Hippocampal formation (tissue), 2 donors: ENCODE data around the gene PSMG3.

Source experiments
- DNase-seq, 2 donors: peaks; one replicate each; lab custom pipeline; 2025; lab: John Stamatoyannopoulos, UW

PSMG3 gene

GRCh38 chr7:1544896-1545416 is 24.9 kb downstream of the PSMG3 start:
- DNase-seq: no peak

DNA sequence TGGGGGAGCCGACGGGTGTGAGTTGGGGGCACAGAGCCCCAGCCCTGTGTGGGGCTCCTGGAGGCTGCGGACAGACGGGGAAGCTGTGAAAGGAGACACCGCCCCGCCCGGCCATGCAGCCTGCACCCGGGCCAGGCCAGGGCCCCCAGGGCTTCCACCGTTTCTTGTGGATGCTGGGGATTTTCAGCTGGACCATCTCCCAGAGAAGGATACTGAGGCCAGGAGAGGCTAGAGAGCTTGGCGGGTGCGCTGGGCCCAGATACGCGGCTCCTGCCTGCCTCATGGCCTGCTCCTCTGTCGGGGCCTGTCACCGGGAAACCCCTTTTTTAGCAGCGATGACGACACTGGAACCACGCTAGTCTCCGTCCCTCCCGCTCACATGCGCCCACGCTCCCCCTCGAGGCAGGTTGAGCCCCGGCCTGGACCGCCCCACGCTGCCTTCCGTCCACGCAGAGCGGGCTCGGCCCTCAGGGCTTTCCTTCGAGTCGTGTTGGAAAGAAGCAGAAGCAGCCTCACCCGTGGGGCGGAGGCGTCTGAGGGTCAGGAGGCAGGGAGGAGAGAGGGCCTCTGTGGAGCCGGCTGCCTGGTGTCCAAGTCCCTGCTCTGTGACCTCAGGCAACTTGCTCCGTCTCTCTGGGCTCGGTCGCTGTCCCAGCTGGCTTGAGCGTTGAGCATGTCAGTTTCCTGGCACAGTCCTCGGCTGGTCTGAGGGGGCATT is 25.5 kb downstream of the PSMG3 start:
- no peak for DNase-seq

DNA sequence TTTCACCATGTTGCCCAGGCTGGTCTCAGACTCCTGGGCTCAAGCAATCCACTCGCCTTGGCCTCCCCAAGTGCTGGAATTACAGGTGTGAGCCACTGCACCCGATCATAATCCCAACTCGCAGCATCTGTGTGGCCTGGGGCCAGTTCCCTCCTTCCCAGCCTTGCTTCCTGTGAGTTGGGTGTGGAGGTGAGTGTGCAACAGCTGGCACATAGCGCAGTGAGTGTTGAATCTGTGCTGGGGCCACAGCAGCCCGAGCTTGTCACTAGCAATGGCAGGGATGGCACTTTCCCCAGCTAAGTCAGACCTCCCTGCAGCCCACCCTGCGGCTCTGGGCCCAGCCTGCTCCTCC is 26.0 kb downstream of the PSMG3 start:
- no peak for DNase-seq

GRCh38 chr7:1542841-1543747 is 26.7 kb downstream of the PSMG3 start:
- DNase-seq: no peak

DNA sequence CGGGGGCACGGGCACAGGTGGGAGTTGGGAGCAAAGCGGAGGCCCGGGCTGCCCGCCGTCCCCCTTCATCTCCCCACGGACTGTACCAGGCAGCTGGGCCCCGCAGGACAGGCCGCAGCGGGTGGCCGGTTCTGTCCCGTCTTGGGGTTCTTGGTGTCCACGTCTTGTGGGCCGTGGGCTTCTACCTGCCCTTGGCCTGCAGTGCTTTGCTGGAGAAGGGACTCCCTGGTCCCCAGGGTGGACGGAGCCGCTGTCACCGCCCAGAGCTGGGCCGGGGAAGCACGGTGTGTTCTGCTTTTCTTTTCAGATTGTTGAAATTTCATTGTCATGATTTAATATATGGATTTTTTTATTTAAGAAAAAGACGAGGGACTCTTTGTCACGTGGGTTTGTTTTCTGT is 27.5 kb downstream of the PSMG3 start:
- no peak for DNase-seq

DNA sequence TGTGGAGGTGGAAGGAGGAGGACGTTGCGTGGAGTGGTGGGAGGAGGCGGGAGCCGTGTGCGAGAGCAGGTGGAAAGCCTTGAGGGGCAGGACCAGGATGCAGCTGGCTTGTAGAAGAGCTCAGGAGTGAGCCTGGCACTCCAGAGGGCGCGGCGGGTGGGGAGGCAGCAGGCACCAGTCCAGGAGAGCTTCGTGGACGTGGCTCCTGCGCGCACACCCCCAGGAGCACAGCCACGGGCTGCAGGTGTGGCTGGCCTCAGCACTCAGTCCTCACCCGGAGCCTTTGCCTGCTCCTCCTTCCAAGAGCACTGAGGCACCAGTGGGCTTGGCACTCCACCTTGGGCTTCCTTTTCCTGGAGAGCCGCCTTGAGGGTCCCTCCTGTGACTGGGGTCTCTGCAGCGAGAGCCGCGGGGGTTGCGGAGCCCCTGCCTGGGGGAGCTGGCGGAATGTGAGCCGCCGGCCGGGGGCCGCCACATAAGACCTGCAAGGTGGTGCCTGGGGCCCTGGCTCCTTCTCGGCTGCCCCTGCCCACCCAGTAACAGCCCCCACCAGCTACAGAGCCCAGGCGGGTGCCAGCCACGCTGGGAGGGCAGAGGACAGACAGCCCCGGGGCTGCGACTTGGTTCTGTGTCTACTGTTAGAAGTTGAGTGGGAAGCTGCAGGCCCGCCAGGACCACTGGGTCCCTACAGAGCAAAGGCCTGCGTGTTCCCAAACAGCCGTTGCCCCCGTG is 28.2 kb downstream of the PSMG3 start:
- DNase-seq: no peak

- no peak for DNase-seq
These were observed 29.0 kb downstream of the PSMG3 start for GRCh38 chr7:1540776-1541271.

GRCh38 chr7:1539882-1540775 is 29.7 kb downstream of the PSMG3 start:
- DNase-seq: no peak

GRCh38 chr7:1539181-1539881 is 30.5 kb downstream of the PSMG3 start:
- DNase-seq: no peak

- no peak for DNase-seq
These were observed 31.2 kb downstream of the PSMG3 start for GRCh38 chr7:1538544-1539180.

GRCh38 chr7:1537535-1538412 is 32.1 kb downstream of the PSMG3 start:
- DNase-seq: peak in 1 of 2 donors; percentile 48

DNA sequence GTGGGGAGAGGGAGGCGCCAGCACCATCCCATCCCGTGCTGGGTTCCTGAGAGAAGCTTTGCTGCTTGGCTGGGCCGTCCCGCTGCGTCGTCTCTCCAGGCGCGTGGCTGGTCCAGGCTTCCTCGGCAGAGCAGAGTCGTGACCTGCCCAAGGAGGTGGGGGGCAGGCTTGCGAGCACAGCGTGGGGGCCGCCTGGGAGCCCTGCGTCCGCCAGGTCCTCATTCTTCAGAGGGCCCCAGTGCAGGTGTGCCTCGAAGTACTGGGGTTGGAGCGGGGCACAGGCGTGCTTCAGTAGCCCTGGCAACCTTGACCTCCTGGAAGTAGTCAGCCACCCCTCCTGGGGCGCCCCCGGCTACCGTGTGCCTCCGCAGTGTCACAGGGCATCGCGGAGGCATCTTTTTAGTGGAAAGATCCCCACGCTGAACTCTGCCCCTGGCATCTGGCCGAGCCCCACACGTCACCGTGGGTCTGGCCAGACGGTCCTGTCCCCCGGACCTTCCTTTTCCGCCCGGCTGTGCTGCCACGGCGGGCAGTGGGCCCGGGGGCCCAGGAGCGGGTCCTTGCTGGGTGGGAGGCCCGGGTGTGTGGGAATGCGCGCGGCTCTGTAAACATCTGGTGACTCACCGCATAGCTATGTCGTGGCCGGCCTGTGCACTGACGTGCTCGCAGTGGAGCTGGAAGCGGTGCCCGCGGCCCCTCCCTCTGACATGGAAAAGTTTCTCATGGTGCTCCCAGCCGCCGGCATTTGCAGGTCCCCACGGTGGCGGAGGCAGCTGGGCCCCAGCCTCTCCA is 32.9 kb downstream of the PSMG3 start:
- peak; percentile 26 to 39 for DNase-seq

- DNase-seq: no peak
These were observed 33.4 kb downstream of the PSMG3 start for GRCh38 chr7:1536455-1536742.

- no peak for DNase-seq
These were observed 34.0 kb downstream of the PSMG3 start for GRCh38 chr7:1535701-1536454.

DNA sequence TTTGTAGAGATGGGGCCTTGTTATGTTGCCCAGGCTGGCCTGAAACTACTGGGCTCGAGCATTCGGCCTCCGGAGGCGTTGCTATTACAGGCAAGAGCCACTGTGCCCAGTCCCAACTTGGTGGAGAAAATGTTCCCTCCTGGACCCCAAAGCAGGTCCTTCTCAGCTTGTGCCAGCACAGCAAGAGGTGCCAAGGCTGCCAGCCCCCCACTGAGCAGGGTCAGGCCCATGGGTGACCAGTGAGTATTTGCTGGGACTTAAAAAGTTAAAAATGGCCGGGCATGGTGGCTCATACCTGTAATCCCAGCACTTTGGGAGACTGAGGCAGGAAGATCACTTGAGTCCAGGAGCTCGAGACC is 34.8 kb downstream of the PSMG3 start:
- DNase-seq: no peak

DNA sequence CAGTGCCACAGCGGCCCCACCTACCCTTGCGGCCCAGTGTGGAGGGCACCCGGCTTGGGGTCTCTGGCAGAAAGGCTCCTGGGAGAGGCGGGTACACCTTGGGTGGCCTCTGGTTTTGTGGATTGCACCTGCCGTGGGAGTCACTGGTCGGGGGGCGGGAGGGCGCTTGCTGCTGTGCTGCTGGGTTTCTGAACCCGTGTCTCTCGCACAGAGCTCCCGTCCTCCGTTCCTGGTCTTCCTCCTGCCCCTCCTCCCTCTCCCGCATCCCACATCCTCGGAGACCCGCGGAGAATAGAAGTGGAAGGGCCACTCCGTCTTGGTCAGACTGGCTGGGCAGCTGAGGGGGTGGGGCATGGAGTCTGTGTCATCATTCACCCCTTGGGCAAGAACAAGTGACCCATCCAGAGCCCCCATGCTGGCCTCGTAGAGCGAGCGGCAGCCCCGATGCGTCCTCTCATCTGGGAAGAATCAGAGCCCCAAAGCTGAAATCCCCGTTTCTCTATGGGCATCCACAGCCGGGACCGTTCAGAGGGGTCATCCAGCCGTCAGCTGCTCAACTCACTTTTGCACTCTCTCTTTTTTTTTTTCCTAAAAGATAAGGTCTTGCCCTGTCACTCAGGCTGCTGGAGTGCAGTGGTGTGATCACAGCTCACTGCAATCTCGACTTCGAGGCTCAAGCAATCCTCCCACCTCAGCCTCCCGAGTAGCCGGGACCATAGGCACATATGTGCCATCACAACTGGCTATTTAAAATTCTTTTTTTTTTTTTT is 35.3 kb downstream of the PSMG3 start:
- DNase-seq: no peak
